Ishikawa (cell line): ENCODE data around the gene COX5A.

Source experiments
- CEBPB ChIP-seq: IDR thresholded peaks from 2 replicates; pipeline ENCODE4 v1.6.1; 2012
- CREB1 ChIP-seq: IDR thresholded peaks from 2 replicates; pipeline ENCODE4 v1.6.1; 2012; ENCODE audit warnings: low read depth
- EGR1 ChIP-seq: IDR thresholded peaks from 2 replicates; pipeline ENCODE4 v1.6.1; 2012
- EP300 ChIP-seq: IDR thresholded peaks from 2 replicates; pipeline ENCODE4 v1.6.1; 2012; ENCODE audit warnings: borderline replicate concordance
- FOXM1 ChIP-seq: IDR thresholded peaks from 2 replicates; pipeline ENCODE4 v1.6.1; 2012; ENCODE audit warnings: low read depth, borderline replicate concordance
- MAX ChIP-seq: IDR thresholded peaks from 2 replicates; pipeline ENCODE4 v1.6.1; 2012
- NFIC ChIP-seq: IDR thresholded peaks from 2 replicates; pipeline ENCODE4 v1.6.1; 2012
- RAD21 ChIP-seq: IDR thresholded peaks from 2 replicates; pipeline ENCODE4 v1.6.1; 2012; ENCODE audit warnings: low read depth
- TAF1 ChIP-seq: IDR thresholded peaks from 2 replicates; pipeline ENCODE4 v1.6.1; 2012; ENCODE audit warnings: low read depth, mild to moderate bottlenecking
- TCF12 ChIP-seq: IDR thresholded peaks from 2 replicates; pipeline ENCODE4 v1.6.1; 2012; ENCODE audit warnings: low read depth
- TEAD4 ChIP-seq: IDR thresholded peaks from 2 replicates; pipeline ENCODE4 v1.6.1; 2012
- YY1 ChIP-seq: IDR thresholded peaks from 2 replicates; pipeline ENCODE4 v1.6.1; 2012; ENCODE audit warnings: low read depth
- ZBTB7A ChIP-seq: IDR thresholded peaks from 2 replicates; pipeline ENCODE4 v1.6.1; 2012; ENCODE audit warnings: low read depth
- TF ChIP-seq, protein P1 (sequence below): IDR thresholded peaks from 2 replicates; pipeline ENCODE4 v1.6.1; 2012
- TF ChIP-seq, protein P2 (sequence below): IDR thresholded peaks from 2 replicates; pipeline ENCODE4 v1.6.1; 2012; ENCODE audit warnings: low read depth, mild to moderate bottlenecking

COX5A gene

GRCh38 chr15:74906067-74906449 is 31.8 kb downstream of the COX5A start:
- TF ChIP-seq ZBTB7A = no peak
- TF ChIP-seq EP300 = no peak
- no peak for TF ChIP-seq YY1
- TF ChIP-seq NFIC = no peak
- TF ChIP-seq EGR1 = no peak
- no peak for TF ChIP-seq TAF1
- no peak; the same call in 1 of the 2 replicates for TF ChIP-seq TCF12
- TF ChIP-seq, protein P1, sequence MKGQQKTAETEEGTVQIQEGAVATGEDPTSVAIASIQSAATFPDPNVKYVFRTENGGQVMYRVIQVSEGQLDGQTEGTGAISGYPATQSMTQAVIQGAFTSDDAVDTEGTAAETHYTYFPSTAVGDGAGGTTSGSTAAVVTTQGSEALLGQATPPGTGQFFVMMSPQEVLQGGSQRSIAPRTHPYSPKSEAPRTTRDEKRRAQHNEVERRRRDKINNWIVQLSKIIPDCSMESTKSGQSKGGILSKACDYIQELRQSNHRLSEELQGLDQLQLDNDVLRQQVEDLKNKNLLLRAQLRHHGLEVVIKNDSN = no peak
- TF ChIP-seq MAX = no peak
- TF ChIP-seq CEBPB = no peak

- TF ChIP-seq MAX (no peak), ZBTB7A (no peak), EP300 (no peak), TAF1 (no peak), TCF12 (no peak), FOXM1 (no peak), YY1 (no peak), CEBPB (no peak), TEAD4 (no peak)
- TF ChIP-seq, protein P2, sequence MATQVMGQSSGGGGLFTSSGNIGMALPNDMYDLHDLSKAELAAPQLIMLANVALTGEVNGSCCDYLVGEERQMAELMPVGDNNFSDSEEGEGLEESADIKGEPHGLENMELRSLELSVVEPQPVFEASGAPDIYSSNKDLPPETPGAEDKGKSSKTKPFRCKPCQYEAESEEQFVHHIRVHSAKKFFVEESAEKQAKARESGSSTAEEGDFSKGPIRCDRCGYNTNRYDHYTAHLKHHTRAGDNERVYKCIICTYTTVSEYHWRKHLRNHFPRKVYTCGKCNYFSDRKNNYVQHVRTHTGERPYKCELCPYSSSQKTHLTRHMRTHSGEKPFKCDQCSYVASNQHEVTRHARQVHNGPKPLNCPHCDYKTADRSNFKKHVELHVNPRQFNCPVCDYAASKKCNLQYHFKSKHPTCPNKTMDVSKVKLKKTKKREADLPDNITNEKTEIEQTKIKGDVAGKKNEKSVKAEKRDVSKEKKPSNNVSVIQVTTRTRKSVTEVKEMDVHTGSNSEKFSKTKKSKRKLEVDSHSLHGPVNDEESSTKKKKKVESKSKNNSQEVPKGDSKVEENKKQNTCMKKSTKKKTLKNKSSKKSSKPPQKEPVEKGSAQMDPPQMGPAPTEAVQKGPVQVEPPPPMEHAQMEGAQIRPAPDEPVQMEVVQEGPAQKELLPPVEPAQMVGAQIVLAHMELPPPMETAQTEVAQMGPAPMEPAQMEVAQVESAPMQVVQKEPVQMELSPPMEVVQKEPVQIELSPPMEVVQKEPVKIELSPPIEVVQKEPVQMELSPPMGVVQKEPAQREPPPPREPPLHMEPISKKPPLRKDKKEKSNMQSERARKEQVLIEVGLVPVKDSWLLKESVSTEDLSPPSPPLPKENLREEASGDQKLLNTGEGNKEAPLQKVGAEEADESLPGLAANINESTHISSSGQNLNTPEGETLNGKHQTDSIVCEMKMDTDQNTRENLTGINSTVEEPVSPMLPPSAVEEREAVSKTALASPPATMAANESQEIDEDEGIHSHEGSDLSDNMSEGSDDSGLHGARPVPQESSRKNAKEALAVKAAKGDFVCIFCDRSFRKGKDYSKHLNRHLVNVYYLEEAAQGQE = no peak
- TF ChIP-seq, protein P1 = no peak
Observed at GRCh38 chr15:74904190-74904805, 33.6 kb downstream of the COX5A start.

- TF ChIP-seq CREB1 = no peak
- TF ChIP-seq EGR1 = no peak
- TF ChIP-seq, protein P2 = no peak
- no peak for TF ChIP-seq TEAD4
- TF ChIP-seq, protein P1 = no peak
- no peak for TF ChIP-seq TAF1
- no peak for TF ChIP-seq CEBPB
Observed at GRCh38 chr15:74903676-74904075, 34.2 kb downstream of the COX5A start.

DNA sequence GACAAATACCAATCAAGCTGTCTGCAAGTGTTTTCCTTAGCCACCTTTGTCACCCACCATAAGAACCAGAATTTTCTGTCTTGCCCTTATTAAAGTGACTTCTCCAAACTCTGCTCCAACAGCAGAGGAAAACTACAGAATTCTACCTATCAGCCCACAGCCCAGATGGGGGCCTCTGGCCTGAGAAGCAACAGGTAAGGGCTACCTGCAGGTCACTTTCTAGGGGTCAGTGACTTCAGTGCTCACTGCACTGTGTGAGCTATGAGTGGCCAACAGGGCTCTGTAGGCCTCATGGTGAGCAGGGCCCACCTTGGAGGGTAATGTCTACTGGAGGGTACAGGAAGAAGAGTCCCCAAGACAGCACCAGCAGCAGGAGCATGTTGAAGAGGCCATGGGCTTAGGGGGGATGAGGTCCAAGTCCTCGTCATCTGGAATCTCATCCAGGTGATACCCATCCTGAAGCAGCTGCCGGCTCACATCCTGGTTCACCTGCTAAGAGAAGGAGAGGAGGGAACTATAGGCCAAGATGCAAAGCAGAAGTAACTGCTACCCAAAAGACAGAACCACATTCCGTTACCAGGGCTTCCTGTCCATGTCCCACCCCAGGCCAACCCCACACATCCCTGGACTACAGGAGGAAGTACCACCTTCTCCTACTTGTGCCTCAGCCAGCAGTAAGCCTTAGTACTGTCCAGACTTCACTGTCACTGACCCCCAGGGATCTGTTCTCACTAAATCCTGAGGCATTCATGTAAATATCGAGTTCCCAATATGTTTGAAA is 35.4 kb downstream of the COX5A start:
- TF ChIP-seq YY1 = no peak
- TF ChIP-seq NFIC = no peak
- no peak for TF ChIP-seq CEBPB
- TF ChIP-seq, protein P1 = no peak
- TF ChIP-seq ZBTB7A = no peak
- TF ChIP-seq, protein P2 = no peak
- TF ChIP-seq TEAD4 = no peak
- no peak for TF ChIP-seq TCF12
- TF ChIP-seq EGR1 = no peak
- no peak for TF ChIP-seq EP300
- no peak for TF ChIP-seq RAD21
- TF ChIP-seq MAX = no peak
- TF ChIP-seq CREB1 = no peak
- no peak for TF ChIP-seq FOXM1
- TF ChIP-seq TAF1 = no peak
